Fibroblast of mammary gland (primary cell): Measurements from ENCODE around the gene CCT3.
A peak's percentile ranks its signal among the peaks of the same experiment; 100 is the strongest.

Source experiments
- DNase-seq: peaks from one replicate; pipeline ENCODE4 v3.0.0-alpha.2; 2010; ENCODE audit warnings: low read depth
- H3K4me3 ChIP-seq: 2 replicates; pipeline ENCODE4 v1.5.1; 2011; ENCODE audit warnings: low read depth, mild to moderate bottlenecking, low read length, moderate library complexity; ENCODE audit not compliant: control insufficient read depth
- TF ChIP-seq, protein P1 (sequence below): conservative IDR thresholded peaks from 2 replicates; pipeline ENCODE4 v1.5.1; 2011; ENCODE audit warnings: low read depth, low read length, inconsistent platforms; ENCODE audit not compliant: control insufficient read depth, insufficient read depth

CCT3 gene

DNA sequence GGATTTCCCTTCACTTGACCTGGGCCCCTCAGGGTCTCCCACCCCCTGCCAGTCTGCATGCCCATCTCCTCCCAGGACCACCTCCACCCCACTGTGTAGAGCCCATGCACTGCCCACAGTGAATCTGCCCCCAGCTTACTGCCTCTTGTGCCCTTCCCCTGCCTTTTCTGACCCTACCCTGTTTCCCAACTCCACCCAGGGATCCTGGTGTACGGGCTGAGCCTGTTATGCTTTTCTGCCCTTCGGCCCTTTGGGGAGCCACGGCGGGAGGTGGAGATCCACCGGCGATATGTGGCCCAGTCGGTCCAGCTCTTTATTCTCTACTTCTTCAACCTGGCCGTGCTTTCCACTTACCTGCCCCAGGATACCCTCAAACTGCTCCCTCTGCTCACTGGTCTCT lies 52.0 kb downstream of the CCT3 start:
- no peak for DNase-seq
- H3K4me3 ChIP-seq: no peak overlapping the region

DNA sequence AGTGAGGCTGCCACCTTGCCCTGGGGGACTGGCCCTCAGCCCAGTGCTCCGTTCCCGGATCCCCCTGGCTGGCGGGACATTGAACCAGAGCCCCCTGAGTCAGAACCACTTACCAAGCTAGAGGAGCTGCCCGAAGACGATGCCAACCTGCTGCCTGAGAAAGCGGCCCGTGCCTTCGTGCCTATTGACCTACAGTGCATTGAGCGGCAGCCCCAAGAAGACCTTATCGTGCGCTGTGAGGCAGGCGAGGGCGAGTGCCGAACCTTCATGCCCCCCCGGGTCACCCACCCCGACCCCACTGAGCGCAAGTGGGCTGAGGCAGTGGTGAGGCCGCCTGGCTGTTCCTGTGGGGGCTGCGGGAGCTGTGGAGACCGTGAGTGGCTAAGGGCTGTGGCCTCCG lies 52.7 kb downstream of the CCT3 start:
- DNase-seq: no peak
- TF ChIP-seq, protein P1, sequence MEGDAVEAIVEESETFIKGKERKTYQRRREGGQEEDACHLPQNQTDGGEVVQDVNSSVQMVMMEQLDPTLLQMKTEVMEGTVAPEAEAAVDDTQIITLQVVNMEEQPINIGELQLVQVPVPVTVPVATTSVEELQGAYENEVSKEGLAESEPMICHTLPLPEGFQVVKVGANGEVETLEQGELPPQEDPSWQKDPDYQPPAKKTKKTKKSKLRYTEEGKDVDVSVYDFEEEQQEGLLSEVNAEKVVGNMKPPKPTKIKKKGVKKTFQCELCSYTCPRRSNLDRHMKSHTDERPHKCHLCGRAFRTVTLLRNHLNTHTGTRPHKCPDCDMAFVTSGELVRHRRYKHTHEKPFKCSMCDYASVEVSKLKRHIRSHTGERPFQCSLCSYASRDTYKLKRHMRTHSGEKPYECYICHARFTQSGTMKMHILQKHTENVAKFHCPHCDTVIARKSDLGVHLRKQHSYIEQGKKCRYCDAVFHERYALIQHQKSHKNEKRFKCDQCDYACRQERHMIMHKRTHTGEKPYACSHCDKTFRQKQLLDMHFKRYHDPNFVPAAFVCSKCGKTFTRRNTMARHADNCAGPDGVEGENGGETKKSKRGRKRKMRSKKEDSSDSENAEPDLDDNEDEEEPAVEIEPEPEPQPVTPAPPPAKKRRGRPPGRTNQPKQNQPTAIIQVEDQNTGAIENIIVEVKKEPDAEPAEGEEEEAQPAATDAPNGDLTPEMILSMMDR: no peak
- no peak overlapping the region for H3K4me3 ChIP-seq

More for the DNA sequence above, 52.0 kb downstream of the CCT3 start:
- TF ChIP-seq, protein P1: no peak

DNA sequence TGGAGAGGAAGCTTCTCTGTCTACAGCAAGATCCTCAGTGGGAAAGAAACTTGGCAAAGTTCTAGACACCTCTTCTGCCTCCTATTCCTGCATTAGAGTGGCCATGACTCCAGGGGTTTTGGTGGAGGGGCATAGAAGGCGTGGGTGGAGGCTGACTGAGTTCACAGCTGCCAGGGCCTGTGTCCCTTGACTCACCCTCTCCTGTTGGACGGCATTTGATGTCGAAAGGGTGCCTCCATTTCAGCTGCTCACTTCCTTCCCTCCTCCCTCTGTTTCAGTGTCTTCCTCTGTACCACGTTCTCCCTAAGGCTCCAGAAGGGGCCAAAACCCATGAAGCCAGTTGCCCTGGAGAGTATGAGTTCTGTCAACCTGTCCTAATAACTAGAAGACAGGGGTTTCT lies 53.3 kb downstream of the CCT3 start:
- H3K4me3 ChIP-seq: no peak overlapping the region
- DNase-seq: peak; percentile 62
- TF ChIP-seq, protein P1: no peak

DNA sequence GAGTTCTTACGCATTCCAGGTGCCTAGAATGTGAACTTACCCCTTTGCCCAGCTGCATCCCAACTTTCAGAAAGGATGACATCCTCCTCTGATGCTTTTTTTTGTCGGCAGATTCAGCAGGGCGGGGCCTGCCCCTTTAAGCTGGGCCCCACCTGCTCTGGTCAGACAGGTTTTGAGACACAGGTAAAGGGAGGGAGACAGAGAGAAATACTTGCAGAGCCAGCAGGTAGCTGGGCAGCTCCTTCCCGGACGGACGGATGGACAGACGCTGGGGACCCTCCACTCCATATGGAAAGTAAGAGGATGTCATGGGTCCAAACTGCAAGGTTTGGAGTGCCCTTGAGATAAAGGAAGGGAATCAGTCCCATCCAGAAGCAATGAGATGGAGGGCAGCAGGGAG lies 54.0 kb downstream of the CCT3 start, which contains the start of gene TMEM79:
Gene TMEM79 (plus strand): TSS at position 214 of the 400 bp plus-strand sequence. CDS start 902 bp downstream, outside the sequence.
- H3K4me3 ChIP-seq: peak within 1 kb of the TSS; percentile 93
- TF ChIP-seq, protein P1: no peak
- DNase-seq: no peak

DNA sequence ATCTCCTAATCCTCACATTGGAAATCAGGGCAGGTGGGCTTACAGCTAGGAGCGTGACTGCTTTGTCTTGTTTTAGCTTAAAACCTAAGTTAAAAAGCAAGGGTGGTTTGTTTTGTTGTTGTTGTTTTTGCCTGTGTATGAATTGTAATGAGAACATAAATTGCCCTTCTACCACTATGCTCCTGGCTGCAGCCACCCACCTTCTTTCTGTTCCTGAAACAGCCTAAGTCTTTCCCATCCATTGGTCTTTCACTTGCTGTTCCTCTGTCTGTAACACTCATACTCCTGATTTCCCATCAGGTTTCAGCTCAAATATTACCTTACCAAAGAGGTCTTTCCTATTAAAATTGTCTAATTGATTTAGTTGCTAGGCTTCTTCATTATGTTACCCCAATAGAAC lies 54.6 kb downstream of the CCT3 start:
- no peak for DNase-seq

DNA sequence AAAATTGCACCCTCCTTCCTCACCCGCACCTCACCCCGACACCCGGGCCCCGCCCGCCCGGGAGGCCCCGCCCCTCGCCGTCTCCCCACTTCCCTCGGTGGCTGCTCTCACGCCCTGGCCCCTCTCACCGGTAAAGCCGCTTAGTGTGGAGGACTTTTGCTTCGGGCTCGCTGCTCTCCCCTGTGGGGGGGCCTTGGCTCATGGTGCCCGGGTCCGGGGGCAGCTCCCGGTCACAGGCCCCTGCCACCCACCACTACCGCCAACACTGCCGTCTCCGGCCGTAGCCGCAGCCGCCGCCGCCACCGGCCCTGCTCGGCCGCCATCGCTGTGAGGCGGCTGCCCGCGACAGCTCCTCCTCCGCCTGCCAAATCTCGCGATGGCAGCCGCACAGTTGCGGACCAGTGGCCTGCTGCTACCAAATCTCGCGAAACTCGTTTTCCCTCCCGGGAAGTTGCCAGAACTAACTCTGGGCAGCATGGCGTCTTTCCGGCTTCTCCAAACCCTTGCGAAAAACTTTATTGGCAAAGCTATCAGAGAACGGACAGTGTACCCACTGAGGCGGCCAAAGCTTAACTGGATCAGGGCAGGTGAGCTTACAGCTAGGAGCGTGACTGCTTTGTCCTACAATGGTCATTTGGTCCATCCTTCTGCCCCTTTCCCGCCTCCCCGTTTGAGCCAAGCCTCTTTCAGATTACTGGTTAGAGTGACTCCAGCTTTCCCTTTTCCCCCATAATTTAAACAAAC lies 55.4 kb downstream of the CCT3 start, which contains the start of gene SMG5:
Gene SMG5 (minus strand): TSS at position 347 of the 744 bp plus-strand sequence. CDS start 145 bp downstream, at position 202.
- TF ChIP-seq, protein P1: no peak
- peak; percentile 99 for DNase-seq
- peak within 1 kb of the TSS; percentile 97 for H3K4me3 ChIP-seq

More for the DNA sequence above, 54.6 kb downstream of the CCT3 start:
- peak overlapping the region; percentile 93 for H3K4me3 ChIP-seq
- TF ChIP-seq, protein P1: no peak
